GM18498 (cell line): Measurements from ENCODE around the gene C13orf46.

Source experiments
- ATAC-seq: cut with Tn5 transposase; IDR thresholded peaks from one replicate; pipeline ENCODE4 v1.9.1; 2021; ENCODE audit warnings: mild to moderate bottlenecking, moderate library complexity; ENCODE audit not compliant: unreplicated experiment

Gene C13orf46

DNA sequence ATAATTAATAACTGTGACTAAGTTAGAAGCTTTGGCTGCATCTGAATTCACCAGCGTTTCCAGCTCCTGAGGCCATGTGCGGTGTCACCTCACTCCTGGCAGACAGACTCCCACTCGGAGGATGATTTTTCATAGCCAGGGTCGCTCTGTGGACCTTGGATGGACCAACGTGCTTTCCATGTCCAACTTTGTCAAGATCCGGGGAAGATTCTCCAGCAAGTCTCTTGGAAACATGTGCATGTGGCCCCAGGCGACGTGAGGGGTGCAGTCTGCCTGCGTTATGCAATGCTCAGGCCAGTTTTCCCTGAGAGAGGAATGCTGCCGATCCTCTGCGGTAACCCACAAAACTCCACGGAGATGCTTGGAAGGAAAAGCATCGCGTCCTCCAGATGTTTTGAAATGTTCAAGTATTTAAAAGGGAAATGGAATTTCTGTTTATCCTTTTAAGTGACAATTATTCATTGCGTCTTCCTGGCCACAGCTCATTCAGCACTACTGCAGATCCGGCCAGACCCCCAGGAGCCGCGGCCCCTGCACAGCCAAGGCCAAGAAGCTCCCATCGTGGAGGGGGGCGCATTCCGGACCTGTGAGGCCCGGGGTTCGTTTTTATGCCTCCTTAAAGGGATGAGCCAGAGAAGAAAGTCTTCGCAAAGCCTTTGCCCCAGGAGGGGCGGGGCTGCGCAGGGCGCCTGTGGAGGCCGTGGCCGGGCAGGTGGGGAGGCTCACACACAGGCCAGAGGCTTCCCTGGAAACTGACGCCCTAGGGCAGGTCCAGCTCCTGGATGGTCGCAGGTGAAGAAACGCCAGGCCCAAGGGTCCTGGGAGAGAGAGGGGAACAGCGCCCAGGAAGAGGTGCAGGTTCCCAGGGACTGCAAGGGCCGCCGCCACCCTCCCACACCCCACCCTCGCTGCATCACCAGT is 46.0 kb downstream of the C13orf46 start:
- ATAC-seq, result no peak

- no peak for ATAC-seq
Measured at GRCh38 chr13:113926951-113927660, 46.8 kb downstream of the C13orf46 start.

DNA sequence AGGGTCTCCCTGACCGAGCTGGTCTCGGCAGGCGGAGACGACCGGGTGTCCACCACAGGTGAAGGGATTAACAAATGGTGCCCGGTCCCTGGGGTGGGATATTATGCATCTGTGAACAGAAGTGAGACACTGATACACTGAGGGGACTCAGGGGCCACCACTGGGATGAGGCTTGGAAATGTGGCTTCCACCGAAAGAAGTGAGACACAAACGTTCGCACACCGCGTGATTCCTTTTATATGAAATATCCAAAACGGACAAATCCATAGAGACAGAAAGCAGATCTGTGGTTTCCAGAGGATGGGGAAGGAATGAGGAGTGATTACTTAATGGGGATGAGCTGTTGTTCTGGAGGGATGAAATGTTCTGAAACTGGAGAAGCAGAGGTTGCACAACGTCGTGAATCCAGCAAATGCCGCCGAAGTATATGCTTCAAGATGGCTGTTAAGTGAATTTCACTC is 47.5 kb downstream of the C13orf46 start:
- no peak for ATAC-seq

- no peak for ATAC-seq
Measured at GRCh38 chr13:113924184-113924901, 49.5 kb downstream of the C13orf46 start.

GRCh38 chr13:113923376-113924063 is 50.4 kb downstream of the C13orf46 start:
- no peak for ATAC-seq

DNA sequence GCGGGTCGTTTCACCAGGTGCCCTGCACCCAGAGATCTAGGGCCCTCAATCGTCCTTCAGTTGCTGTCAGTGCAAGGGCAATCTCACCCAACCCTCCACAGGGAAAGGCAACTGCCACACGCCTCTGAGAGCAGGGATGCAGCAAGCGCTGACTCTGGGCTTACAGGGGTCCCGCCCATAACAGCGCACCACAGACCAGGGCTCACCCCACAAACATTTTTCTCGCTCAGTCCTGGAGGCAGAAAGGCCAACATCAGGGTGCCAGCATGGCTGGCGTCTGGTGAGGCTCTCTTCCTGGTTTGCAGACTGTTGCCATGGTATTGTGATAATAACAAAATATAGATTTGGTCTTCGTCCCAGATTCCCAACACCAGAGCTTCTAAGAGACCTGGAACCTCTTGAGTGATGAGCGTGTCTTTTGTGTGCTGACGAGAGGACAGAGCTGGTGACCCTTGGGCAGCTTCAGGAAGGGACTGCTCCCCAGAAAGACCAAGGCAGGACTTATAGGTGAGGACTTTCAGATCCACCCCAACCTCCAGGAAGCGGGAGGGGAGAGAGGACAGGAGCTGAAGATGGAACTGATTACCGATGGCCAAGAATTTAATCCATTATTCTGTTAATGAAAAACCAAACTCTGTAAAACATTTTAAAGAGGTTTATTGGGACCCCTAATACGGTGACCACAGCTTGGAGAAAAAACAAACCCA is 51.3 kb downstream of the C13orf46 start:
- ATAC-seq, result no peak

- no peak for ATAC-seq
Measured at GRCh38 chr13:113921763-113922162, 52.1 kb downstream of the C13orf46 start.

DNA sequence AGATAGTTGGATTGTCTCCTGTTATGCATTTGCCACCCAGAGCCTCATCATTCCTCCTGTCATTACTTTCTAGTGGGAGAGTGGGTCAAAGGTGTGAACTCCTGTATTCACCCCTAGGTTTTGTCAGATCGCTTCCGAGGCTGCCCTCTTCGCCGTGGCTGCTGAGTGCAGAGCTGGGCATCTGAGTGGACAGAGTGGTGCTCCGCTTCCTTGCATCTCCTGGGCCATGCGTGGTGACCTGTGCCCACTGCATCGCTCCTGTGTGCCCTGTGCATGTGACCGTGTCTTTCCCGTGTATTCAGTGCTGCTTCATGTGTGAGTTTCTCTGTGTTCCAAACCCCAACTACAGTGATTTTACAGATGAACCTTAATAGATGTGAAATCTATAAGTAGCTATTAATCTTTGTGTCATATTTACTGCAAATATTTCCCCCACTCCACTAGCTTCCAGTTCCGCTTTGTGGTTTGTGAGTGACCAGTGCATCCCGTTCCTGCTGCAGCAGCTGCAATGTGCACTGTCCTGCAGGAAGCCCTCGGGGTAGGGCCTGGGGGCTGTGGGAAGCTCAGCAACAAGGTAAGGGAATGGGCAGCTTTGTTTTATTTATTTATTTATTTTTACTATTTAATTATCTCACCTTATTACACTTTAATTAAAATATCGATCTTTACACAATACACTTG is 53.1 kb downstream of the C13orf46 start:
- ATAC-seq, result no peak

- no peak for ATAC-seq
Measured at GRCh38 chr13:113919761-113920559, 53.9 kb downstream of the C13orf46 start.

- ATAC-seq, result no peak
Measured at GRCh38 chr13:113918981-113919701, 54.7 kb downstream of the C13orf46 start.

DNA sequence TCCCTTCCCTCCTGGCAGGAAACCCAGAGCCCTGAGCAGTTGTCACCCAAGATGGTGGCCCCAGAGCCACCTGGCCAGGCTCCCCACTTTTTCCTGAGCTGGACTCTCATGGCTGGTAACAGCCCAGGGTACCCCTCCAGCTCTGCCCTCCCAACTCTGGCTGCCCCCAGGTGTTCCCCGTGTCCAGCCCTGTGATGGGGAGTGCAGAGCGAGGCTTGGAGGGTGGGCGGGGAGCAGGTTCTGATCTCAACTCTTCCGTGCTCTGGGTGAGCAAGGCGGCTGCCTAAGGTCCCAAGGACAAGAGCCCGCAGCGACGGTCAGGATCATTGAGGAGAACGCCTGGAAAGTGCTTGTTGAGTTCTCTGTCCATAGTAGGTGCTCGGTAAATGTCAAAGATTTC is 55.3 kb downstream of the C13orf46 start:
- ATAC-seq, result no peak

DNA sequence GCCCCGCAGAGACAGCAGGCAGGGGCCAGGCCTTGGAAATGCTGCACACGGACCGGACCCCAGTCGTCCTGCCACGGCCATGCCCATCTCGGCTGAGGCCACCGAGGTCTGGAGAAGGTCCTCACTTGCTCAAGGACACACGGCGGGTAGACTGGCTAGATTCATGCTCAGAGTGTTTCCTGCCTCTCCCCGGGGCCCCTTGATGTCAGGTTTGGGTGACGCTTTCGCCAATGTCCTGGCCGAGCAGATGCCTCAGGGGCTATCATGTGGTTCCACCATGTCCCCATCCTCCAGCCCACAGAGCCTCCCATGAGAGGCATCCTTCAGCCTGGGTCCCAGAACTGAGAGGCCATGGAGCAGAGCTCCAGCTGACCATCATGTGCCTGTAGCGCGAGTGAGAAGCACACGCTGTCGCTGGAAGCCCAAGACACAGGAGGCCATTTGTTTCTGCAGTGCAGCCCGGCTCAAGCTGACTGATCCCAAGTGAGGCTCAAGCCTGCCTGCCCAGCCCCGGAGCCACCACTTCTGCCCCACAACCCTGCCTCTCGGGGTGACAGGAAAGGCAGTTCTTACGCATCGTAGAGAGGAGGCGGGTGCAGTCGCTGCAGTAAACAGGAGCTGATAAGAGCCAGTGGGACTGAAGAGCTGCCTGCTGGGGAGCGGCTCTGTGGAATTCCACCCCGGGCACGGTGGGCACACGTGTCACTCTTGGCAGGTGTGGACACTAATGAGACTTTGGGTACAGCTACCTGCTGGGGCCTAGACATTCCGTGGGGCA is 56.1 kb downstream of the C13orf46 start:
- no peak for ATAC-seq

- no peak for ATAC-seq
Measured at GRCh38 chr13:113917096-113917495, 56.8 kb downstream of the C13orf46 start.

DNA sequence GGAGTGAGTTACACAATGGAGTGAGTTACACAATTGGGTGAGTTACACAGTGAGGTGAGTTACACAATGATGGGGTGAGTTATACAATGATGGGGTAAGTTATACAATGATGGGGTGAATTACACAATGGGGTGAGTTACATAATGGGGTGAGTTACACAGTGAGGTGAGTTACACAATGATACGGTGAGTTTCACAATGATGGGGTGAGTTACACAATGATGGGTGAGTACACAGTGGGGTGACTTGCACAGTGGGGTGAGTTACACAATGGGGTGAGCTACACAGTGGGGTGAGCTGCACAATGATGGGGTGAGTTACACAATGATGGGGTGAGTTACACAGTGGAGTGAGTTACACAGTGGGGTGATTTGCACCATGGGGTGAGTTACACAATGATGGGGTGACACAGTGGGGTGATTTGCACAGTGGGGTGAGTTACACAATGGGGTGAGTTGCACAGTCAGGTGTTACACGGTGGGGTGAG is 57.5 kb downstream of the C13orf46 start:
- no peak for ATAC-seq

- ATAC-seq, result no peak
Measured at GRCh38 chr13:113915786-113916329, 58.0 kb downstream of the C13orf46 start.

- no peak for ATAC-seq
Measured at GRCh38 chr13:113915012-113915763, 58.7 kb downstream of the C13orf46 start.
